ENCODE results near the gene AP3S2.

Gene AP3S2

DNA sequence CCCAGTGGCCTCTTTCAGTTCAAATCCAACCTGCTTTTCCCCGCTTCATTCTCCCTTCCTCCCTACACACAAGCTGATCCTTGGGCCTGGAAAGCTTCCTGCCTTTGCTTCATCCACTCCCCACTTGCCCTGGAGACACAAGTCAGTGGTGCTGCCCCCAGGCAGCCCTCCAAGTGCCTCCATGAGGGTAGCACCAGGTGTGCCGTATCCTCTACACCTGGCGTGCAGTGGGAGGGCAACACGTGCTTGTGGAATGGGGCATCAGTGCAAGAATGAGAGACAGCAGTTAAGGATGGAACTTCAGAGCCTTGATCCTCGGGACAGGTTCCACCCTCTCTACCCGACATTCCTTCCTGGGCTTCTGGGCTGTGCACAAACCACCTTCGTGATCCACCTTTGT lies 83.0 kb downstream of the AP3S2 start:
- TF ChIP-seq, protein P1, sequence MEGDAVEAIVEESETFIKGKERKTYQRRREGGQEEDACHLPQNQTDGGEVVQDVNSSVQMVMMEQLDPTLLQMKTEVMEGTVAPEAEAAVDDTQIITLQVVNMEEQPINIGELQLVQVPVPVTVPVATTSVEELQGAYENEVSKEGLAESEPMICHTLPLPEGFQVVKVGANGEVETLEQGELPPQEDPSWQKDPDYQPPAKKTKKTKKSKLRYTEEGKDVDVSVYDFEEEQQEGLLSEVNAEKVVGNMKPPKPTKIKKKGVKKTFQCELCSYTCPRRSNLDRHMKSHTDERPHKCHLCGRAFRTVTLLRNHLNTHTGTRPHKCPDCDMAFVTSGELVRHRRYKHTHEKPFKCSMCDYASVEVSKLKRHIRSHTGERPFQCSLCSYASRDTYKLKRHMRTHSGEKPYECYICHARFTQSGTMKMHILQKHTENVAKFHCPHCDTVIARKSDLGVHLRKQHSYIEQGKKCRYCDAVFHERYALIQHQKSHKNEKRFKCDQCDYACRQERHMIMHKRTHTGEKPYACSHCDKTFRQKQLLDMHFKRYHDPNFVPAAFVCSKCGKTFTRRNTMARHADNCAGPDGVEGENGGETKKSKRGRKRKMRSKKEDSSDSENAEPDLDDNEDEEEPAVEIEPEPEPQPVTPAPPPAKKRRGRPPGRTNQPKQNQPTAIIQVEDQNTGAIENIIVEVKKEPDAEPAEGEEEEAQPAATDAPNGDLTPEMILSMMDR (IDR thresholded peaks at IDR 0.05; ENCODE audit: borderline replicate concordance, extremely low read depth, low read length, poor library complexity, severe bottlenecking) = no peak
- no peak for TF ChIP-seq EZH2 (IDR thresholded peaks at IDR 0.05; ENCODE audit: borderline replicate concordance, low read depth, low read length, severe bottlenecking)
- no peak overlapping the region for H2AFZ ChIP-seq (ENCODE audit: low read depth, low read length)
- DNase-seq (no peak), ATAC-seq (ENCODE audit: insufficient read depth, low read depth) (no peak)
- H3K9me3 ChIP-seq (ENCODE audit: insufficient read depth, low read length, severe bottlenecking) = no peaks in the 10 kb centered on the region
- no peak overlapping the region for H3K4me3 ChIP-seq (ENCODE audit: low read depth in 1 of 2, low read length in 2 of 2)
- no peaks in the 10 kb centered on the region for H3K27me3 ChIP-seq (ENCODE audit: insufficient read depth, low read length, poor library complexity)
- no peak overlapping the region for H3K9ac ChIP-seq (ENCODE audit: low read depth, low read length)
- H3K4me1 ChIP-seq (ENCODE audit: insufficient read depth, low read length) = no peaks in the 10 kb centered on the region
- H3K79me2 ChIP-seq (ENCODE audit: insufficient read depth, low read length) = no peaks in the 10 kb centered on the region
- no peak overlapping the region for H3K27ac ChIP-seq (ENCODE audit: low read length)
- H4K20me1 ChIP-seq (ENCODE audit: insufficient read depth, low read length) = no peaks in the 10 kb centered on the region
- no peak overlapping the region for H3K4me2 ChIP-seq (ENCODE audit: insufficient read depth, low read length)
- H3K36me3 ChIP-seq (ENCODE audit: insufficient read depth, low read length) = no peaks in the 10 kb centered on the region

DNA sequence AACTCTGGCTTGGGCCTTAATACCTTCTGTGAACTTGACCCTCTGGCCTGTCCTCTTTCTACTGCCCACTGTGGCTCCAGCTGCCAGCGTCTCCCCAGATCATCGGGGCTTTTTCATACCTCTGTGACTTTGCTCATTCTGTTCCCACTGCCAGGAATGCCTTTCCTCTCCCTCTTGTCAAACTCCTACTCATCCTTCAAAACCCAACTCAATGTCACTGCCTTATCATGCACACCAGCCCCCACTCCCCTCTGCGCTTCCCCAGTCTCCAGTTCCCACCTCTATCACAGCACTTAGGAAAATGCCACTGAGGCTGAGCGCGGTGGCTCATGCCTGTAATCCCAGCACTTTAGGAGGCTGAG lies 84.0 kb downstream of the AP3S2 start:
- Histone ChIP-seq H3K4me3 (ENCODE audit: low read depth in 1 of 2, low read length in 2 of 2) (no peak overlapping the region), H2AFZ (ENCODE audit: low read depth, low read length) (no peak overlapping the region), H3K9me3 (ENCODE audit: insufficient read depth, low read length, severe bottlenecking) (no peaks in the 10 kb centered on the region), H3K36me3 (ENCODE audit: insufficient read depth, low read length) (no peaks in the 10 kb centered on the region), H3K4me1 (ENCODE audit: insufficient read depth, low read length) (no peaks in the 10 kb centered on the region), H3K9ac (ENCODE audit: low read depth, low read length) (no peak overlapping the region), H3K79me2 (ENCODE audit: insufficient read depth, low read length) (no peaks in the 10 kb centered on the region), H4K20me1 (ENCODE audit: insufficient read depth, low read length) (no peaks in the 10 kb centered on the region), H3K4me2 (ENCODE audit: insufficient read depth, low read length) (no peak overlapping the region), H3K27ac (ENCODE audit: low read length) (no peak overlapping the region), H3K27me3 (ENCODE audit: insufficient read depth, low read length, poor library complexity) (no peaks in the 10 kb centered on the region)
- DNase-seq (no peak), ATAC-seq (ENCODE audit: insufficient read depth, low read depth) (no peak)
- TF ChIP-seq EZH2 (IDR thresholded peaks at IDR 0.05; ENCODE audit: borderline replicate concordance, low read depth, low read length, severe bottlenecking) = no peak
- TF ChIP-seq, protein P1 (IDR thresholded peaks at IDR 0.05; ENCODE audit: borderline replicate concordance, extremely low read depth, low read length, poor library complexity, severe bottlenecking) = no peak

DNA sequence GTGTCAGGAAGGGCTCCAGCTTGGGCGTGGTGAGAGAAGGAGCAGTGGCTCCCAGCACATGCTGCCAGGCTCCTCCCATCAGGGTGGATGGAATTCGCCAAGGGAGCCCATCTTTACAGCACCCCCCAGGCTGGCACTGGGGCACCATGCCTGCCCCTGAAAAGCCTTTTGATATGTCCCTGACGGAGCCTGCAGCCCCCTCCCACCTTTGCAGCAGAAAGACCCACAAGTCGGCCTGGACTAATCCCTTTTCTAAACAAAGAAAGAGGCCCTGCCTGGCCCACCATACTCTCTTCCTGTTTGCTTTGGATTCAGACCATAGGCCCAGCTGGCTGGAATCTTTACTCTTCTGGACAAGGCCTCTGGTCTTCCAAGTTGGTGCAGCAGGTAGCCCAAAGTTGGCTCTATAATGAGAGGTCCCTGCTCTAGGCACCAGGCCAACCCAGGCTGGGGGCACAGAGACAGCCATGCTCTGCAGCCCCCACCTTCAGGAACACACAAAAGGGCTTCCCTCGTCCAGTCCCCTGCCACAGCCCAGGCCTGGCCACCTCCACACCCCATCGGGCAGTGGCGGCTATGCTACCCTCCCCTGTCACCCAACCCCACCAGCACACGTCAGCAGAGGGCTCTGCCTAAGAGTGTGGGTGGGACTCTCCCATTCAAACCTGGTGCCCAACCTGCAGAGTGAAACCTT lies 84.6 kb downstream of the AP3S2 start:
- Histone ChIP-seq H3K36me3 (ENCODE audit: insufficient read depth, low read length) (no peaks in the 10 kb centered on the region), H3K9ac (ENCODE audit: low read depth, low read length) (no peak overlapping the region), H3K4me1 (ENCODE audit: insufficient read depth, low read length) (no peaks in the 10 kb centered on the region), H3K79me2 (ENCODE audit: insufficient read depth, low read length) (no peaks in the 10 kb centered on the region), H2AFZ (ENCODE audit: low read depth, low read length) (no peak overlapping the region), H3K9me3 (ENCODE audit: insufficient read depth, low read length, severe bottlenecking) (no peaks in the 10 kb centered on the region), H3K4me3 (ENCODE audit: low read depth in 1 of 2, low read length in 2 of 2) (no peak overlapping the region), H3K27ac (ENCODE audit: low read length) (no peak overlapping the region), H3K4me2 (ENCODE audit: insufficient read depth, low read length) (no peak overlapping the region), H4K20me1 (ENCODE audit: insufficient read depth, low read length) (no peaks in the 10 kb centered on the region), H3K27me3 (ENCODE audit: insufficient read depth, low read length, poor library complexity) (no peaks in the 10 kb centered on the region)
- no peak for DNase-seq
- no peak for TF ChIP-seq EZH2 (IDR thresholded peaks at IDR 0.05; ENCODE audit: borderline replicate concordance, low read depth, low read length, severe bottlenecking)
- TF ChIP-seq, protein P1 (IDR thresholded peaks at IDR 0.05; ENCODE audit: borderline replicate concordance, extremely low read depth, low read length, poor library complexity, severe bottlenecking) = no peak
- ATAC-seq (ENCODE audit: insufficient read depth, low read depth) = no peak
